Common myeloid progenitor, CD34-positive (primary cell): ENCODE data around the gene ADAM19.

Experiments
- CTCF ChIA-PET: fragments of 350-600 bp; sonication (Branson Sonifier 250); formaldehyde crosslinking; loops from one replicate; lab custom pipeline; 2021; ENCODE audit warnings: antibody characterized with exemption; lab: Charles Lee
- POLR2A ChIA-PET: fragments of 350-600 bp; sonication (Branson Sonifier 250); formaldehyde crosslinking; loops from one replicate; lab custom pipeline; 2021; ENCODE audit warnings: antibody characterized with exemption; lab: Charles Lee
- DNase-seq, 3 donors: peaks; one replicate each; pipeline versions ENCODE4 v3.0.0 to v3.0.0-alpha.2; 2013
- H3K27ac ChIP-seq, 2 experiments: 1 replicate in 1 of 2; 2 replicates in 1 of 2; pipeline ENCODE4 v1.7.0; 2013; ENCODE audit warnings: inconsistent platforms in 2 of 2, low read length in 2 of 2, mild to moderate bottlenecking in 2 of 2, low read depth in 1 of 2, moderate library complexity in 1 of 2; ENCODE audit not compliant: severe bottlenecking in 2 of 2, insufficient read depth in 1 of 2, poor library complexity in 1 of 2
- H3K27me3 ChIP-seq, 5 experiments: replicated peaks in 2 of 5; 1 replicate in 3 of 5; 2 replicates in 2 of 5; pipeline versions ENCODE4 v1.6.1 to v1.7.0; 2013; ENCODE audit warnings: low read length in 4 of 5, mild to moderate bottlenecking in 2 of 5, moderate library complexity in 2 of 5, inconsistent platforms in 1 of 5; ENCODE audit not compliant: insufficient read depth in 5 of 5, control insufficient read depth in 4 of 5
- H3K36me3 ChIP-seq, 4 experiments: 1 replicate in 2 of 4; 2 replicates in 2 of 4; pipeline versions ENCODE4 v1.6.1 to v1.7.0; 2013; ENCODE audit warnings: low read length in 3 of 4, control low read depth in 1 of 4, mild to moderate bottlenecking in 1 of 4; ENCODE audit not compliant: control insufficient read depth in 4 of 4, insufficient read depth in 4 of 4
- H3K4me1 ChIP-seq, 4 experiments: 1 replicate in 3 of 4; 2 replicates in 1 of 4; pipeline versions ENCODE4 v1.6.1 to v1.7.1; 2013; ENCODE audit warnings: low read length in 3 of 4, mild to moderate bottlenecking in 3 of 4, control low read depth in 1 of 4, inconsistent platforms in 1 of 4, moderate library complexity in 1 of 4; ENCODE audit not compliant: control insufficient read depth in 4 of 4, insufficient read depth in 4 of 4; ENCODE audit errors: control extremely low read depth in 1 of 4
- H3K4me3 ChIP-seq, 7 experiments: 1 replicate in 4 of 7; 2 replicates in 3 of 7; pipeline versions ENCODE4 v1.5.1 to v1.7.0; 2013; ENCODE audit warnings: mild to moderate bottlenecking in 7 of 7, low read length in 6 of 7, moderate library complexity in 6 of 7, inconsistent platforms in 2 of 7, low read depth in 2 of 7, control low read depth in 1 of 7; ENCODE audit not compliant: insufficient read depth in 4 of 7, control insufficient read depth in 1 of 7; ENCODE audit errors: extremely low read depth in 1 of 7
- H3K9me3 ChIP-seq, 5 experiments: 1 replicate in 4 of 5; 2 replicates in 1 of 5; pipeline versions ENCODE4 v1.6.1 to v1.7.1; 2013; ENCODE audit warnings: low read length in 4 of 5, mild to moderate bottlenecking in 2 of 5, inconsistent platforms in 1 of 5, low read depth in 1 of 5, moderate library complexity in 1 of 5; ENCODE audit not compliant: control insufficient read depth in 4 of 5, insufficient read depth in 2 of 5; ENCODE audit errors: control extremely low read depth in 1 of 5
- WGBS: methylation state at CpG from one replicate; pipeline ENCODE4 v1.1.5; 2013; ENCODE audit not compliant: insufficient coverage; 5-methylcytosine and 5-hydroxymethylcytosine counted together

The ADAM19 gene

DNA sequence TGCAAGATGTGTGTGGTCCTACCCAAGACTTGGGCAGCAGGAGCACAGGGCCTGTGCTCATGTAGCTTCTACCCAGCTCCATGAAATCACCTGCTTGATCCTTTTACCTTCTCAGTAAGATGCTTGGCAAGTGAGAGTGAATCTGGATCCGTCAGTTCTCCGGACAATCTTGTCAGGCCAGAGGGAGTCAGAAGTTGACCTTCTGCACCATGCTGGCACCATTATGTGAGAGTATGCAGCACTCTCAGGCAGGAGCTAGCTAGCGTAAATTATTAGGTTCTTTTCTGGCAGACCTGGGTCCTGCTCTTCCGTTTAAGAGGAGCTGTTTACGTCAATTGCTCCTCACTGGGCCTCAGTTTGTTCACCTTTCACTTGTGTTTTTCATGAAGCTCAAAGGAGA is 37.0 kb upstream of the ADAM19 start:
- H3K27me3 ChIP-seq: no peaks in the 10 kb centered on the region
- no peak for DNase-seq
- peaks cover 0 to 16% (median 5%) of the 10 kb centered on the region in 4 experiments for H3K4me1 ChIP-seq
- no peaks in the 10 kb centered on the region for H3K9me3 ChIP-seq
- CTCF ChIA-PET: no interaction called here
- H3K27ac ChIP-seq: no peak overlapping the region
- H3K36me3 ChIP-seq: no peaks in the 10 kb centered on the region
- no peak overlapping the region for H3K4me3 ChIP-seq
- 98% methylated on average over 5 of the region's 5 CpGs for WGBS
- POLR2A ChIA-PET: interaction anchor here (0.6 kb wide), 1 partner anchor 436 kb away, joined by 3 read pairs; no protein-coding TSS in a partner anchor

DNA sequence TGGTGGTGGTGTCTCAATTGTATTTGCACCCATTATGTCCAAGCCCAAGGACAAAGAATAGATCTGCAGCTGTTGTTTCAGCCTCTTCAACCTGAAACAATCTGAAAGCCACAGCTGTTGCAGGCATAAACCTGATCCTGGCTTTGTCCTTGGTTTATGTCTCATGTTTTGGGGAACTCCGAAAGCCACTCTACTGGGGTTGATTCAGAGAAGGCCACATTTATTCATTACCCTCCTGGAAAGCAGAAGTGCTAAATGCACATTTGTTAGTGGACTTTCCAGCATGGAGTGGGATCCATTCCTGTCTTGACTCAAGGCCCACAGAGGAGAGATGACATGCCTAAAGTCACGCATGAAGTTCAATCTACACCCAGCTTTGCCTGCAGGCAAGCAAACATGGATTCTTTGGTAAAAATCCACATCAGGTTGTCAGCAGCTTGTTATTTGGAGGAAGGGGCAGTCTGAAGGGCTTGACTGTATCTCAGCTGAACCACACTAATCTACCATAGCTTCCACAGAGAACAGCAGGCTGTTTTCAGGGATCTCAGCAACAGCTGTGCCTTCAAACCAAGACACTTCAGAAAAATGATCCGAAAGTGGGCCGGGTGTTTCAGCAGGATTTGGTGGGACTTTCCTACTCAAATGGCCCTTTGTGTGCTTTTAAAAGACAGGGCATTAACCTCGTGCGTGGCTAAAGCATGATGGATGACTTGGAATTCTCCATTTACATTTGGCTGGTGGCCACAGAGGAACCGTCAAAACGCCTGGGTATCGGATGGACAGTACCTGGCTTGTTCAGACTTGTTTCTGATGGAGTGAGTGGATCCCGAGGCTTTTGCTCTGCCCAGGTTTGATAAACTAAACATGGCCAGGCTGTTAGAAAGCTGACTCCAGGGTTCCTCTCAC is 36.2 kb upstream of the ADAM19 start:
- Histone ChIP-seq H3K27ac (no peak overlapping the region), H3K9me3 (no peaks in the 10 kb centered on the region), H3K4me1 (peaks cover 0 to 20% (median 6%) of the 10 kb centered on the region in 4 experiments), H3K36me3 (no peaks in the 10 kb centered on the region), H3K27me3 (no peaks in the 10 kb centered on the region), H3K4me3 (no peak overlapping the region)
- DNase-seq: peak in 2 of 3 donors; percentile 55 to 60
- ChIA-PET CTCF (no interaction called here), POLR2A (interaction anchor here (0.6 kb wide), 1 partner anchor 435 kb away, joined by 3 read pairs; no protein-coding TSS in a partner anchor)
- 99% methylated on average over 10 of the region's 10 CpGs for WGBS

GRCh38 chr5:157610990-157611389 is 35.4 kb upstream of the ADAM19 start:
- POLR2A ChIA-PET: no interaction called here
- Histone ChIP-seq H3K9me3 (no peaks in the 10 kb centered on the region), H3K4me1 (peaks cover 0 to 20% (median 6%) of the 10 kb centered on the region in 4 experiments), H3K27me3 (no peaks in the 10 kb centered on the region), H3K4me3 (no peak overlapping the region), H3K36me3 (no peaks in the 10 kb centered on the region), H3K27ac (no peak overlapping the region)
- 80% methylated on average over 2 of the region's 5 CpGs for WGBS
- DNase-seq: no peak
- CTCF ChIA-PET: no interaction called here

GRCh38 chr5:157608972-157609565 is 33.5 kb upstream of the ADAM19 start:
- peaks cover 0 to 20% (median 6%) of the 10 kb centered on the region in 4 experiments for H3K4me1 ChIP-seq
- H3K36me3 ChIP-seq: no peaks in the 10 kb centered on the region
- no peak for DNase-seq
- H3K27ac ChIP-seq: no peak overlapping the region
- ChIA-PET CTCF (interaction anchor here (1.2 to 2.1 kb wide), 4 partner anchors 13 to 134 kb away, joined by 3 to 10 read pairs (median 4); no protein-coding TSS in a partner anchor), POLR2A (interaction anchor here (1.1 kb wide), 1 partner anchor 13 kb away, joined by 5 read pairs; no protein-coding TSS in a partner anchor)
- no peaks in the 10 kb centered on the region for H3K9me3 ChIP-seq
- H3K27me3 ChIP-seq: no peaks in the 10 kb centered on the region
- H3K4me3 ChIP-seq: no peak overlapping the region
- WGBS: 89% methylated on average over 8 of the region's 8 CpGs

- WGBS: 45% methylated on average over 5 of the region's 7 CpGs
- peaks cover 0 to 25% (median 6%) of the 10 kb centered on the region in 4 experiments for H3K4me1 ChIP-seq
- H3K27me3 ChIP-seq: no peaks in the 10 kb centered on the region
- H3K27ac ChIP-seq: no peak overlapping the region
- ChIA-PET POLR2A (interaction anchor here (1.1 kb wide), 1 partner anchor 11 kb away, joined by 5 read pairs; no protein-coding TSS in a partner anchor), CTCF (interaction anchor here (0.7 to 2.1 kb wide), 5 partner anchors 11 to 280 kb away, joined by 3 to 10 read pairs (median 4); no protein-coding TSS in a partner anchor)
- H3K4me3 ChIP-seq: no peak overlapping the region
- no peaks in the 10 kb centered on the region for H3K9me3 ChIP-seq
- peak in 2 of 3 donors; percentile 68 to 81 for DNase-seq
- H3K36me3 ChIP-seq: no peaks in the 10 kb centered on the region
Observed at GRCh38 chr5:157607371-157608161, 32.0 kb upstream of the ADAM19 start.

- H3K4me1 ChIP-seq: peaks cover 0 to 26% (median 6%) of the 10 kb centered on the region in 4 experiments
- H3K27ac ChIP-seq: no peak overlapping the region
- DNase-seq: no peak
- H3K4me3 ChIP-seq: no peak overlapping the region
- H3K27me3 ChIP-seq: no peaks in the 10 kb centered on the region
- POLR2A ChIA-PET: no interaction called here
- WGBS: 100% methylated on average over 1 of the region's 2 CpGs
- no peaks in the 10 kb centered on the region for H3K9me3 ChIP-seq
- H3K36me3 ChIP-seq: no peaks in the 10 kb centered on the region
- CTCF ChIA-PET: no interaction called here
Observed at GRCh38 chr5:157606046-157606445, 30.5 kb upstream of the ADAM19 start.
